Endothelial cell of umbilical vein (primary cell): ENCODE data around the gene MED26. TPM values are rescaled to one million over a fixed set of nuclear protein-coding genes. Genes with fewer than 3 reads are reported as not detected.

ENCODE experiments used
- BruUV-seq: library from RNA; stranded (reverse); fragments of 400-500 nt; replicated peaks from 2 replicates; lab custom pipeline; 2021; lab: Mats Ljungman, UMichigan
- CTCF ChIA-PET: fragments of 300-600, 350-600 bp; sonication (Branson Sonifier 250); formaldehyde crosslinking; loops from one replicate; lab custom pipeline; 2021; ENCODE audit warnings: antibody characterized with exemption, inconsistent platforms; lab: Charles Lee
- POLR2A ChIA-PET: fragments of 300-600, 350-600 bp; sonication (Branson Sonifier 250); formaldehyde crosslinking; loops from one replicate; lab custom pipeline; 2021; ENCODE audit warnings: antibody characterized with exemption, inconsistent platforms; lab: Charles Lee
- DNase-seq: peaks from one replicate; pipeline ENCODE4 v3.0.0-alpha.2; 2011; ENCODE audit warnings: low read depth, low spot score
- FAIRE-seq: peaks from 2 replicates; lab custom pipeline; 2011; peaks lifted over from hg19 to GRCh38; lab: Jason Lieb, UNC
- H2AFZ ChIP-seq: 2 replicates; pipeline ENCODE4 v1.6.0; 2012; ENCODE audit warnings: low read depth, low read length, control low read depth, inconsistent platforms
- H3K27ac ChIP-seq: 2 replicates; pipeline ENCODE4 v1.5.1; 2011; ENCODE audit warnings: low read depth, mild to moderate bottlenecking, control low read depth, low read length, moderate library complexity; ENCODE audit not compliant: insufficient read depth
- H3K27me3 ChIP-seq, 2 experiments: 2 replicates each; pipeline versions ENCODE4 v1.6.0 to v1.6.1; 2011; ENCODE audit warnings: low read length in 2 of 2, mixed read lengths in 1 of 2; ENCODE audit not compliant: control insufficient read depth in 2 of 2, insufficient read depth in 2 of 2
- H3K36me3 ChIP-seq, 2 experiments: 2 replicates in 1 of 2; 3 replicates in 1 of 2; pipeline ENCODE4 v1.5.1; 2011; ENCODE audit warnings: low read length in 2 of 2, mild to moderate bottlenecking in 1 of 2, moderate library complexity in 1 of 2; ENCODE audit not compliant: control insufficient read depth in 2 of 2, insufficient read depth in 2 of 2; ENCODE audit errors: extremely low read depth in 1 of 2
- H3K4me1 ChIP-seq: 3 replicates; pipeline ENCODE4 v1.5.1; 2011; ENCODE audit warnings: mild to moderate bottlenecking, low read length; ENCODE audit not compliant: control insufficient read depth, insufficient read depth; ENCODE audit errors: extremely low read depth
- H3K4me2 ChIP-seq: 2 replicates; pipeline ENCODE4 v1.6.1; 2011; ENCODE audit warnings: low read length, control low read depth, mixed read lengths; ENCODE audit not compliant: insufficient read depth
- H3K4me3 ChIP-seq, 3 experiments: fragments of 200-600 bp in 1 of 3; sonication (generic), shearing (Covaris generic) in 1 of 3; replicated peaks in 1 of 3; 2 replicates each; pipeline ENCODE4 v1.5.1; 2011 to 2016; ENCODE audit warnings: control low read depth in 3 of 3, low read length in 3 of 3, mild to moderate bottlenecking in 2 of 3, inconsistent platforms in 1 of 3, low read depth in 1 of 3, moderate library complexity in 1 of 3; ENCODE audit not compliant: insufficient read depth in 1 of 3
- H3K79me2 ChIP-seq: 2 replicates; pipeline ENCODE4 v1.6.0; 2012; ENCODE audit warnings: low read length, inconsistent platforms; ENCODE audit not compliant: control insufficient read depth, insufficient read depth
- H3K9ac ChIP-seq: replicated peaks from 2 replicates; pipeline ENCODE3; 2011; ENCODE audit warnings: low read length, control low read depth; ENCODE audit not compliant: insufficient read depth; ENCODE audit errors: extremely low read depth
- H3K9me1 ChIP-seq: replicated peaks from 3 replicates; pipeline ENCODE4 v1.6.0; 2011; ENCODE audit warnings: mild to moderate bottlenecking, low read length; ENCODE audit not compliant: control insufficient read depth, insufficient read depth; ENCODE audit errors: extremely low read depth
- H3K9me3 ChIP-seq: replicated peaks from 2 replicates; pipeline ENCODE4 v1.5.1; 2012; ENCODE audit warnings: low read length, inconsistent platforms; ENCODE audit not compliant: control insufficient read depth, insufficient read depth
- H4K20me1 ChIP-seq: replicated peaks from 2 replicates; pipeline ENCODE3; 2011; ENCODE audit warnings: mild to moderate bottlenecking, low read length; ENCODE audit not compliant: control insufficient read depth, insufficient read depth; ENCODE audit errors: extremely low read depth
- EZH2 ChIP-seq: IDR thresholded peaks from 2 replicates; pipeline ENCODE4 v1.6.1; 2012; ENCODE audit warnings: borderline replicate concordance, low read depth, mild to moderate bottlenecking, moderate library complexity, low read length, inconsistent platforms; ENCODE audit not compliant: severe bottlenecking
- FOS ChIP-seq: IDR thresholded peaks from 2 replicates; pipeline ENCODE4 v1.6.1; 2011; ENCODE audit warnings: mild to moderate bottlenecking, low read length, moderate library complexity, borderline replicate concordance; ENCODE audit not compliant: insufficient read depth
- GATA2 ChIP-seq: IDR thresholded peaks from 2 replicates; pipeline ENCODE4 v1.7.0; 2011; ENCODE audit warnings: low read depth, mild to moderate bottlenecking, moderate library complexity, mixed read lengths, low read length; ENCODE audit not compliant: insufficient read length, insufficient read depth
- JUN ChIP-seq: IDR thresholded peaks from 2 replicates; pipeline ENCODE4 v1.6.1; 2011; ENCODE audit warnings: borderline replicate concordance, low read depth; ENCODE audit not compliant: insufficient read length, insufficient read depth
- MYC ChIP-seq: IDR thresholded peaks from one replicate; pipeline ENCODE4 v1.6.1; 2011; ENCODE audit warnings: mild to moderate bottlenecking, low read depth, low read length
- POLR2A ChIP-seq: IDR thresholded peaks from 2 replicates; pipeline ENCODE4 v1.6.1; 2012; ENCODE audit warnings: low read depth, mild to moderate bottlenecking, control low read depth, low read length
- POLR2AphosphoS5 ChIP-seq: IDR thresholded peaks from 2 replicates; pipeline ENCODE4 v1.6.1; 2012; ENCODE audit warnings: low read depth, mild to moderate bottlenecking, control low read depth, low read length, moderate library complexity; ENCODE audit not compliant: insufficient read depth
- dilution Hi-C: fragments of 300-500 bp; cut with MboI; formaldehyde crosslinking; loops from one replicate; pipeline ENCODE4 v1.15.0; 2019; ENCODE audit warnings: low sequenced_read_pairs; ENCODE audit not compliant: extremely low pct_ligation_motif_present
- intact Hi-C: fragments of 100-400 bp; cut with micrococcal nuclease; formaldehyde crosslinking; loops from one replicate; pipeline ENCODE4 v1.10.0; 2022
- polyA plus RNA-seq, 4 experiments: library from polyadenylated mRNA; depleted of rRNA in 3 of 4; stranded (reverse) in 3 of 4; unstranded in 1 of 4; fragments of >200 nt; gene quantifications; 2 replicates each; pipeline versions ENCODE4 v1.2.1 to v1.2.3, GENCODE V29; 2011 to 2012; ENCODE audit warnings: missing spikeins in 1 of 4
- total RNA-seq: library from RNA; stranded (reverse); gene quantifications from 2 replicates; pipeline ENCODE4 v1.2.3, GENCODE V29; 2021
- TF ChIP-seq, protein P1 (sequence below): IDR thresholded peaks from 2 replicates; pipeline ENCODE4 v1.6.1; 2011; ENCODE audit not compliant: insufficient read depth, insufficient read length
- TF ChIP-seq, protein P2 (sequence below), 2 donors: IDR thresholded peaks; 1 replicate in 1 of 2; 2 replicates in 1 of 2; pipeline ENCODE4 v1.5.1; 2011; ENCODE audit warnings: low read length in 2 of 2, mild to moderate bottlenecking in 2 of 2, moderate library complexity in 2 of 2, control low read depth in 1 of 2, inconsistent platforms in 1 of 2, low read depth in 1 of 2; ENCODE audit not compliant: insufficient read depth in 1 of 2; ENCODE audit errors: extremely low read depth in 1 of 2

Gene MED26
- total and polyA plus RNA-seq, 2 donors (not counting 3 experiments of a cell fraction or from before 2014, with no cell fraction given), result 5.6 to 13.4 TPM

DNA sequence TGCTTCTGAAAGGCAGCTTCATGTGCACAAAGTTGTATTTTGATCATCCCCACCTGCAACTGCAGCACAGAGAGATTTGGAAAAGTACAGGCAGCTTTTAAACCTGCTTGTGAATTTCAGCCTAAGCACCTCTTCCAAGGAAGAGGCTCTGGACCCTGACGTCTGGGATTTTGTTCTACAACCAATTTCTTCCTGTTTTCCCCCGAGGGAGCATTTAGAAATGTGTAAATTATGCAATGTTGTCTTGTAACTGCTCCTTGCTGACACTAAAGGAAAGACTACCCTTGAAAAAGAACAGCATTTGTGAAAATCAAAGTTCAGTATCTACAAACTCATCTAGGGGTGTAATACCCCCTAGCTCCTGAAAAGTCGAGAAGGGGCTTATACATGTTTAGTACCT is 15.4 kb downstream of the MED26 start:
- CTCF ChIA-PET, result interaction anchor here (1.2 kb wide), 1 partner anchor 25 kb away, joined by 4 read pairs; no protein-coding TSS in a partner anchor
- BruUV-seq, result no TSS peak
- FAIRE-seq, result no peak

DNA sequence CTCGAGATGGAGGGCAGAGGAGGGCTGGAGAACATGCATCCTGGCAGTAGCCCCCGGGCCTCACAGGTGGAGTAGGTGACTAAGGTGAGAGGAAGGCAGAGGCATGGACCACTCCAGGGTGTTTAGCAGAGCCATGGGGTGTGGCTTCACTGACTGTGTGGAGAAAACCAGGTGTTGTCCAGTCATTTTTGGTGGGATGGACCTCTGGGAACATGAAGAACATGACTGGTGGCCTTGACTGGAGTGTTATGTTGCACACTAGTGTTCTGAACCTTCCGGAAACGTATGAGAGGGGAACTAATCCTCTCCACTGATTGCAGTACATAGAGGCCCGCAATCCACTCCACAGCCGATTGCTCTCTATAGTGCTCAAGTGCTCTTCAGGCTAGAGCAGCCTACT is 16.9 kb downstream of the MED26 start:
- no peak overlapping the region for H2AFZ ChIP-seq
- FAIRE-seq, result no peak
- H3K9ac ChIP-seq, result no peak overlapping the region
- no peaks in the 10 kb centered on the region for H3K9me1 ChIP-seq
- dilution Hi-C loops, result no loop called here
- no peaks in the 10 kb centered on the region for H3K27me3 ChIP-seq
- ChIA-PET CTCF (interaction anchor here (0.7 kb wide), 1 partner anchor 23 kb away, joined by 3 read pairs; no protein-coding TSS in a partner anchor), POLR2A (no interaction called here)
- no peak overlapping the region for H3K27ac ChIP-seq
- H4K20me1 ChIP-seq, result peaks cover 4% of the 10 kb centered on the region
- H3K79me2 ChIP-seq, result peaks cover 87% of the 10 kb centered on the region
- TF ChIP-seq POLR2AphosphoS5, result no peak
- TF ChIP-seq, protein P1, sequence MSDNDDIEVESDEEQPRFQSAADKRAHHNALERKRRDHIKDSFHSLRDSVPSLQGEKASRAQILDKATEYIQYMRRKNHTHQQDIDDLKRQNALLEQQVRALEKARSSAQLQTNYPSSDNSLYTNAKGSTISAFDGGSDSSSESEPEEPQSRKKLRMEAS, result no peak
- no peak for TF ChIP-seq MYC
- TF ChIP-seq JUN, result no peak
- TF ChIP-seq, protein P2, sequence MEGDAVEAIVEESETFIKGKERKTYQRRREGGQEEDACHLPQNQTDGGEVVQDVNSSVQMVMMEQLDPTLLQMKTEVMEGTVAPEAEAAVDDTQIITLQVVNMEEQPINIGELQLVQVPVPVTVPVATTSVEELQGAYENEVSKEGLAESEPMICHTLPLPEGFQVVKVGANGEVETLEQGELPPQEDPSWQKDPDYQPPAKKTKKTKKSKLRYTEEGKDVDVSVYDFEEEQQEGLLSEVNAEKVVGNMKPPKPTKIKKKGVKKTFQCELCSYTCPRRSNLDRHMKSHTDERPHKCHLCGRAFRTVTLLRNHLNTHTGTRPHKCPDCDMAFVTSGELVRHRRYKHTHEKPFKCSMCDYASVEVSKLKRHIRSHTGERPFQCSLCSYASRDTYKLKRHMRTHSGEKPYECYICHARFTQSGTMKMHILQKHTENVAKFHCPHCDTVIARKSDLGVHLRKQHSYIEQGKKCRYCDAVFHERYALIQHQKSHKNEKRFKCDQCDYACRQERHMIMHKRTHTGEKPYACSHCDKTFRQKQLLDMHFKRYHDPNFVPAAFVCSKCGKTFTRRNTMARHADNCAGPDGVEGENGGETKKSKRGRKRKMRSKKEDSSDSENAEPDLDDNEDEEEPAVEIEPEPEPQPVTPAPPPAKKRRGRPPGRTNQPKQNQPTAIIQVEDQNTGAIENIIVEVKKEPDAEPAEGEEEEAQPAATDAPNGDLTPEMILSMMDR (IDR thresholded peaks at IDR 0.05; ENCODE audit: extremely low read depth in 1 of 2, insufficient read depth in 1 of 2, low read depth in 1 of 2, low read length in 2 of 2), result no peak
- TF ChIP-seq GATA2, result no peak
- no peak for TF ChIP-seq EZH2
- TF ChIP-seq POLR2A, result no peak
- TF ChIP-seq FOS, result no peak
- H3K4me1 ChIP-seq, result no peaks in the 10 kb centered on the region
- H3K4me3 ChIP-seq, result no peak overlapping the region
- no peaks in the 10 kb centered on the region for H3K36me3 ChIP-seq
- no peaks in the 10 kb centered on the region for H3K9me3 ChIP-seq
- H3K4me2 ChIP-seq, result no peak overlapping the region
- intact Hi-C loops, result no loop called here
- DNase-seq, result no peak
- no TSS peak for BruUV-seq

More for the DNA sequence above, 15.4 kb downstream of the MED26 start:
- Histone ChIP-seq H3K4me1 (no peaks in the 10 kb centered on the region), H4K20me1 (peaks cover 4% of the 10 kb centered on the region), H3K9me3 (no peaks in the 10 kb centered on the region), H3K79me2 (peaks cover 90% of the 10 kb centered on the region), H3K36me3 (no peaks in the 10 kb centered on the region), H3K4me3 (no peak overlapping the region), H3K27ac (no peak overlapping the region), H2AFZ (no peak overlapping the region), H3K9me1 (no peaks in the 10 kb centered on the region), H3K4me2 (no peak overlapping the region), H3K9ac (no peak overlapping the region), H3K27me3 (no peaks in the 10 kb centered on the region)
- no peak for DNase-seq
- dilution Hi-C loops, result no loop called here
- POLR2A ChIA-PET, result no interaction called here
- no peak for TF ChIP-seq EZH2
- intact Hi-C loops, result no loop called here
